GM20000 (cell line): ENCODE measurements around the gene GRID2IP.
"Not testable (repeated sequence)": the region's sequence is repeated elsewhere in the genome, so short reads cannot be mapped to it uniquely, and the experiment has no call there.

ENCODE experiments used
- DNase-seq: peaks from one replicate; pipeline ENCODE4 v3.0.0; 2012; ENCODE audit warnings: low spot score
- TF ChIP-seq, protein P1 (sequence below): IDR thresholded peaks from 2 replicates; pipeline ENCODE4 v1.5.1; 2012; ENCODE audit warnings: mild to moderate bottlenecking, control low read depth; ENCODE audit errors: extremely low read depth, missing control alignments

Gene GRID2IP

DNA sequence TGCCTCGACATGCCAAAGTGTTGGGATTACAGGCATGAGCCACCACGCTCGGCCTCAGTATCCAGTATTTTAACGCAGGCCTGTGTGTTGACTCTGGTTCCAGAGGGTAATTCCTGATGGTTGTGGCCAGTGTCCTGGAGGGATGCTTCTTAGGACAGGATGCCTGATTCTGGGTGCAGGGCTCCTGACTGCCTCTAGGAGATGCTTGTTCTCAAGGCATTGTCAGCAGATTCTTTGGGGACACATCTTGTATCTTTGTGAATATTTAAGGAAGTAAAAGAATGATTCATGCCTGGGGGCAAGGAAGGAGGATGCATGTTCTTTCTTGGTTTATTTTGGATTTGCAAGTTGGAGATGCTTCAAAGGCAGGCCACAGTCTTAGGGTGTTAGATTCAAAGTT, 28.2 kb upstream of the GRID2IP start:
- TF ChIP-seq, protein P1, sequence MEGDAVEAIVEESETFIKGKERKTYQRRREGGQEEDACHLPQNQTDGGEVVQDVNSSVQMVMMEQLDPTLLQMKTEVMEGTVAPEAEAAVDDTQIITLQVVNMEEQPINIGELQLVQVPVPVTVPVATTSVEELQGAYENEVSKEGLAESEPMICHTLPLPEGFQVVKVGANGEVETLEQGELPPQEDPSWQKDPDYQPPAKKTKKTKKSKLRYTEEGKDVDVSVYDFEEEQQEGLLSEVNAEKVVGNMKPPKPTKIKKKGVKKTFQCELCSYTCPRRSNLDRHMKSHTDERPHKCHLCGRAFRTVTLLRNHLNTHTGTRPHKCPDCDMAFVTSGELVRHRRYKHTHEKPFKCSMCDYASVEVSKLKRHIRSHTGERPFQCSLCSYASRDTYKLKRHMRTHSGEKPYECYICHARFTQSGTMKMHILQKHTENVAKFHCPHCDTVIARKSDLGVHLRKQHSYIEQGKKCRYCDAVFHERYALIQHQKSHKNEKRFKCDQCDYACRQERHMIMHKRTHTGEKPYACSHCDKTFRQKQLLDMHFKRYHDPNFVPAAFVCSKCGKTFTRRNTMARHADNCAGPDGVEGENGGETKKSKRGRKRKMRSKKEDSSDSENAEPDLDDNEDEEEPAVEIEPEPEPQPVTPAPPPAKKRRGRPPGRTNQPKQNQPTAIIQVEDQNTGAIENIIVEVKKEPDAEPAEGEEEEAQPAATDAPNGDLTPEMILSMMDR = no peak
- no peak for DNase-seq

DNA sequence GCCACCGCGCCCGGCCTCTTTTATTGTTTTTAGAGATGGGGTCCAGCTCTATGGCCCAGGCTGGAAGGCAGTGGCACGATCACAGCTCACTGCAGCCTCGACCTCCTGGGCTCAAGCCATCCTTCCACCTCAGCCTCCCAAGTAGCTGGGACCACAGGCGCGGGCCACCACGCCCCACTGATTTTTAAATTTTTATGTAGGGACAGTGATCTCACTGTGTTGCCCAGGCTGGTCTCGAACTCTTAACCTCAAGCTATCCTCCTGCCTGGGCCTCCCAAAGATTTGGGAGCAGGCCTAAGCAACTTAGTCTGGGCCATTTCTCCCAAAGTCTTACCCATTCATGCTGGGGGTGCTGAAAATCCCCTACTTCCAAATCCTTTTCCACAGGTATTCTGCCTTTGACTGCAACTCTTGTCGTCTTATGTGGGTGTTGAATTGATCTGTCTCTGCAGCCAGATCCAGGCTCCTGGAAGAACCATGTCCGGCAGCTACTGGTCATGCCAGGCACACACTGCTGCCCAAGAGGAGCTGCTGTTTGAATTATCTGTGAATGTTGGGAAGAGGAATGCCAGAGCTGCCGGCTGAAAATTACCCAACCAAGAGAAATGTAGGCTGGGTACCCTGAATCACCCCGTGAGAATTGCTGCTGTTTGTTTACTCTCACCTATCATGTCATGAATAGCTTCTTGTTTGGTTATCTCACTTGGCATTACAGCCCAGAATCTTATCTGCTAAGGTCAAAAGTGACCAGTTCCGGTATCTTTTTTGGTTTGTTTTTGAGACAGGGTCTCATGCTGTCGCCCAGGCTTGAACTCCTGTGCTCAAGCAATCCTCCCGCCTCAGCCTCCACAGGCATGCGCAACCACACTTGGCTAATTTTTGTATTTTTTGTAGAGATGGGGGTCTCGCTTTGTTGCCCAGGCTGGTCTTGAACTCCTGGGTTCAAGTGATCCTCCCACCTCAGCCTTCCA, 27.1 kb upstream of the GRID2IP start:
- TF ChIP-seq, protein P1 = no peak
- DNase-seq = no peak

DNA sequence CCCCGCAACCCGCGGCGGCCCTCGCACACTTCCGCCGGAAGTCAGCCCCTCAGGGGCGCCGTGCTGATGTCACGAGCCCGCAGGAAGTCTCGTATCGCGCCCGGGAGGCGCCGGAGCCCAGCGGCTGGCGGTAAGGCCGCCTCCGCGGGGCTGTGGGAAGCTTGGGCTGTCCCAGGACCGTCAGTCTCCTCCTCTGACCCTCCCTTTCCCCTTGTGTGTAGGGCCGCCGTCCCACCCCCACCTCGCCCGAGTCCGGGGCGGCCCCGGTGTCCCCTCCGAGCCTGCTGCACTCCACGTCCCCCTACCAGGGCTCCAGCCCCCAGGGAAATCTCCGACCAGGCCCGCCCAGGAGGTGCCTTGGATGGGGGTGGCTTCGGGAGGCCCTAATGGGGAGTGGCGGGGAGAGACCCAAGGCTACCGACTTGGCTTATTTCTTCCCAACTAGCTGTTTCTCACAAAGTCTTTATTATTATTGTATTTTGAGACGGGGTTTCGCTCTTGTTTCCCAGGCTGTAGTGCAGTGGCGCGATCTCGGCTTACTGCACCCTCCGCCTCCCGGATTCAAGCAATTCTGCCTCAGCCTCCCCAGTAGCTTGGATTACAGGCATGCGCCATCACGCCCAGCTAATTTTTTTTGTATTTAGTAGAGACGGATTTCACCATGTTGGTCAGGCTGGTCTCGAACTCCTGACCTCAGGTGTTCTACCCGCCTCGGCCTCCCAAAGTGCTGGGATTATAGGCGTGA, 26.3 kb upstream of the GRID2IP start, which contains the start of gene ZDHHC4:
ZDHHC4 (plus strand) TSS at position 86 of the 745 bp plus-strand sequence. CDS start 3,108 bp downstream, outside the sequence.
- TF ChIP-seq, protein P1 = no peak
- peak; percentile 96 for DNase-seq

DNA sequence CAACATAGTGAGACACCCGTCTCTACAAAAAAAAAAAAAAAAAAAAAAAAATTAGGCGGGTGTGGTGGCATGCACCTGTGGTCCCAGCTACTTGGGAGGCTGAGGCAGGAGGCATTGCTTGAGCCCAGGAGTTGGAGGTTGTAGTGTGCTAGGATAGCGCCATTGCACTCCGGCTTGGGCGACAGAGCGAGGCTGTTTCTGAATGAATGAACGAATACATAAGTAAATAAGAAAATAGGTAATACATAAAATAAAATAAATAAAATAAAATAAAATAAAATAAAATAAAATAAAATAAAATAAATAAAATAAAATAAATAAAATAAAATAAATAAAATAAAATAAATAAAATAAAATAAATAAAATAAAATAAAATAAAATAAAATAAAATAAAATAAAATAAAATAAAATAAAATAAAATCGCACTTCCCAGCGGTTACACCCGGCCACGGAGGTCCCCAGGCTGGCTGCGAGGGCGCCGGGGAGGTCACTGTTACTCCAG, 25.7 kb upstream of the GRID2IP start:
- DNase-seq = not testable (repeated sequence)

DNA sequence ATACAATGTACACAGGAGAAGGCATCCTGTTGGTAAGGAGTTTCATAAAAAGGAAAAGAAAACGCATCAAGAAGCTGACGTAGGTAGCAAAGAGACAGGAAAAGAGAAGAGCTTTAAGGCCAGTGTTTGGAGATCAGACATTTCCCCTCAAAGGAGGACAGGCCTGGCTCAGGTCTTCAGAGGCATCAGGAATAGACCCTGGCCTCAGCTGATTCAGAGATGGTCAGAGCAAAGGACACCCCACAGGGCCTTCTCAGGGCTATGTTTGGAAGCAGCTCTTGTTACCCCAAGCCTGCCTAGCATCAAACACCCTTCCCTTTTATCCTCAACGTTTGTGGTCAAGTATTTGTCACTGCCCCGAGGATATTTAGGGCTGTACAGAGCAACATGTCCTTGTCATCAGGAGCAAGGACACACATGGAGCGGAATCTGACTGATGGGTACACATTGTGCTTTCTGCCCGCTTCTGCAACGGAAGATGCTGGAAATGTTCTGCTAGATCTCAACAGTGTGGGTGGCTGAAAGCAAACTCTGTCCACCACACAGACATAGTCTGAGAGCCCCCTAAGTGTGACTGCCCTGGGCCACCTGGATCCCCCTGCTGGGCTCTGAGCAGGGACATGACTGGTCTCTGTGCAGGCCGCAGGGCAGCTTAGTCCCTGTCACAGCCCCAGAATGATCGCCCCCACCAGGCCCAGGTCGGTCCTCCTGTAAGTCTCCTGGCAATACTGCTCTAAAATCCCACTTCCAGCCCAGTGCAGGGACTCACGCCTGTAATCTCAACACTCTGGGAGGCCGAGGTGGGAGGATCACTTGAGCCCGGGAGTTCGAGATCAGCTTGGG, 25.0 kb upstream of the GRID2IP start:
- TF ChIP-seq, protein P1 = no peak
- no peak for DNase-seq

DNA sequence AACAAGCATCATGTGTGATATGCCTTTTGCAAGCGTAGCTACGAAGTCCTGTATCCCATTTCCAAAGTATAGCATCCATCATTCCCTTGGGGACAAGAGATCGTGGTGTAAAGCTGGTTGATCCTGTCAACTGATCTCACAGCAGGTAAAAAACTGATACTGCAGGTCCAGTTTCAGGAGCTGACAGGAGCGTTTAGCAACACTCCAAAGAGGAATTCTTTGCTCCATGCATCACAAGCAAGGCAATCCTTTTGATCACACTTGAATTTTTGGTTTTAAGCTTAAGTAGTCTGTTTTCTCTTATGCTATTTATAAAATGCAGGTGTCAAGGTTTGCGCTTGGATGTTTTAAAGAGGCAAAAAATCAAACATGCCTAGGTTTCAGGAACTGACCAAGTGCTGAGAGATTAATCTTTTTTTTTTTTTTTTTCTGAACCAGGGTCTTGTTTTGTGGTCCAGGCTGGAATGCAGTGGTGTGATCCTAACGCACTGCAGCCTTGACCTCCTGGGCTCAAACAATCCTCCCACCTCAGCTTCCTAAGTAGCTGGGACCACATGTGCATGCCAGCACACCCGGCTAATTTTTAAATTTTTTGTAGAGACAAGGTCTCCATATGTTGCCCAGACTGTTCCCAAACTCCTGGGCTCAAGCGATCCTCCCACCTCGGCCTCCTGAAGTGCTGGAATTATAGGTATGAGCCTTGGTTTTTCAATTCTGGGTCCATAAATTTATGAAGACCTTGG, 24.2 kb upstream of the GRID2IP start:
- TF ChIP-seq, protein P1 = no peak
- DNase-seq = no peak
